NCI-H2227 (cell line): ENCODE data around the gene PRG3.

Experiments
- DNase-seq: peaks from one replicate; lab custom pipeline; 2025; ENCODE audit not compliant: unreplicated experiment; lab: John Stamatoyannopoulos, UW

PRG3 gene

GRCh38 chr11:57380975-57381374, at the start of gene PRG3:
PRG3 (minus strand) TSS chr11:57381150; CDS start chr11:57380708, 442 bp downstream.
- no peak for DNase-seq

GRCh38 chr11:57429946-57430345, 49.0 kb upstream of the PRG3 start:
- no peak for DNase-seq

- no peak for DNase-seq
Observed at GRCh38 chr11:57428643-57429042, 47.7 kb upstream of the PRG3 start.

- DNase-seq, result no peak
Observed at GRCh38 chr11:57427727-57428082, 46.8 kb upstream of the PRG3 start.

GRCh38 chr11:57426929-57427726, 46.2 kb upstream of the PRG3 start, which contains the start of gene SLC43A3:
SLC43A3 (minus strand) TSS chr11:57427121; CDS start chr11:57426172, 949 bp downstream.
- DNase-seq, result peak; percentile 42

GRCh38 chr11:57426439-57426928, 45.5 kb upstream of the PRG3 start:
- DNase-seq, result no peak

- no peak for DNase-seq
Observed at GRCh38 chr11:57425565-57426438, 44.9 kb upstream of the PRG3 start.

- DNase-seq, result no peak
Observed at GRCh38 chr11:57424792-57425564, 44.0 kb upstream of the PRG3 start.

GRCh38 chr11:57424137-57424791, 43.3 kb upstream of the PRG3 start:
- DNase-seq, result no peak

- DNase-seq, result peak; percentile 51
Observed at GRCh38 chr11:57422669-57423068, 41.7 kb upstream of the PRG3 start.

- no peak for DNase-seq
Observed at GRCh38 chr11:57421805-57422204, 40.9 kb upstream of the PRG3 start.

GRCh38 chr11:57421066-57421465, 40.1 kb upstream of the PRG3 start:
- DNase-seq, result no peak

GRCh38 chr11:57419146-57419545, 38.2 kb upstream of the PRG3 start:
- no peak for DNase-seq

GRCh38 chr11:57418131-57418530, 37.2 kb upstream of the PRG3 start:
- no peak for DNase-seq

GRCh38 chr11:57417056-57417455, 36.1 kb upstream of the PRG3 start:
- no peak for DNase-seq

GRCh38 chr11:57416436-57416835, 35.5 kb upstream of the PRG3 start:
- no peak for DNase-seq

GRCh38 chr11:57414612-57415212, 33.8 kb upstream of the PRG3 start:
- no peak for DNase-seq

- no peak for DNase-seq
Observed at GRCh38 chr11:57413681-57414080, 32.7 kb upstream of the PRG3 start.

GRCh38 chr11:57410287-57410686, 29.3 kb upstream of the PRG3 start:
- DNase-seq, result no peak
